GM12891 (cell line): ENCODE results near the gene RAN.
"Not testable (repeated sequence)": the region's sequence is repeated elsewhere in the genome, so short reads cannot be mapped to it uniquely, and the experiment has no call there.

ENCODE experiments used
- DNase-seq: peaks from one replicate; pipeline ENCODE4 v3.0.0; 2011; ENCODE audit warnings: low spot score; ENCODE audit not compliant: insufficient read length
- FAIRE-seq: peaks from 2 replicates; lab custom pipeline; 2011; peaks lifted over from hg19 to GRCh38; lab: Jason Lieb, UNC
- PAX5 ChIP-seq: IDR thresholded peaks from 2 replicates; pipeline ENCODE4 v1.6.1; 2011; ENCODE audit warnings: low read length, moderate library complexity, mild to moderate bottlenecking; ENCODE audit not compliant: insufficient read depth, severe bottlenecking
- POLR2A ChIP-seq: IDR thresholded peaks from 2 replicates; pipeline ENCODE4 v1.6.1; 2011; ENCODE audit warnings: low read depth, low read length, control low read depth
- POLR2AphosphoS5 ChIP-seq: IDR thresholded peaks from 2 replicates; pipeline ENCODE4 v1.6.1; 2011; ENCODE audit warnings: low read depth, low read length, control low read depth
- POU2F2 ChIP-seq: IDR thresholded peaks from 2 replicates; pipeline ENCODE4 v1.6.1; 2011; ENCODE audit warnings: low read depth, mild to moderate bottlenecking, control low read depth, low read length, moderate library complexity
- SPI1 ChIP-seq: IDR thresholded peaks from 2 replicates; pipeline ENCODE4 v1.6.1; 2011; ENCODE audit warnings: low read depth, low read length, control low read depth
- TAF1 ChIP-seq: IDR thresholded peaks from 2 replicates; pipeline ENCODE4 v1.6.1; 2011; ENCODE audit warnings: low read depth, low read length, control low read depth

The RAN gene

GRCh38 chr12:130849561-130850417 is 22.1 kb upstream of the RAN start:
- DNase-seq (no peak), FAIRE-seq (no peak)
- TF ChIP-seq POLR2A (no peak), POU2F2 (no peak), SPI1 (no peak), TAF1 (no peak), PAX5 (no peak), POLR2AphosphoS5 (no peak)

GRCh38 chr12:130850418-130851021 is 21.3 kb upstream of the RAN start:
- TF ChIP-seq POLR2A (no peak), TAF1 (no peak), POLR2AphosphoS5 (no peak), SPI1 (no peak), POU2F2 (no peak), PAX5 (no peak)
- FAIRE-seq (no peak), DNase-seq (no peak)

DNA sequence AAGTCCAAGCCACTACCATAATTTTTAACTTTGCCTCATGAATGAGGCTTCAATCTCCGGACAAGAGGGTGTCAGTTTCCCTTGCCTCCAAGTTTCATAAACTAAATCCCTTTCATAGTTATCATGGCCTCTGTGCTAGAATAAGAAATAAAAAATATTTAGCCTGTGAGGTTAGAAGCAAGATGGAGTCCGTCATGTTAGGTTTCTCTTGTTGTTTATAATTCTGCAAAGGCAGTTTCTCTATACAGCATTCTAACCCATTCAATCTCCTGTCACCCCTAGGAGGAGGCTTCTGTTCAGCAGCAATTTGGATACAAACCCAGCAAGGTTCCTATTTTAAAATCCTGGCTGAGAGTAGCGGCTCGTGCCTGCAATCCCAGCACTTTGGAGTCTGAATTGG is 15.8 kb upstream of the RAN start:
- DNase-seq (no peak), FAIRE-seq (no peak)
- TF ChIP-seq POLR2AphosphoS5 = no peak
- TF ChIP-seq SPI1 = no peak
- no peak for TF ChIP-seq POLR2A
- no peak for TF ChIP-seq POU2F2
- TF ChIP-seq TAF1 = no peak
- no peak for TF ChIP-seq PAX5

DNA sequence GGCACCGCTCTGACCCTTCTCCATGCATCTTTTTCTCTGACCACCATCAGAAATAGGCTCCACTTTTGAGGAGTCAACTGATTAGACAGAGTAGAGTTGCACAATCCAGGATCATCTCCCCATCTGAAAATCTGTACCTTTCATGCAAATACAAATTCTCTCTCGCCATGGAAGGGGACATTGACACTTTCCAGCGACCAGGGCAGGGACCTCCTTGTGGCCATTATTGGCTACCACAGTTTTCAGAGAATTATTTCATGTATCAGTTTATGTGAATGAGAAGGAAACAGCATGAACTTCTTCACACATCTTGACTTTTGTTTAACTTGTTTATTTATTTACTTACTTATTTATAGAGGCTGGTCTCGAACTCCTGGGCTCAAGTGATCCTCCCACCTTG is 13.8 kb upstream of the RAN start:
- no peak for DNase-seq
- TF ChIP-seq POU2F2 (no peak), PAX5 (no peak), POLR2A (no peak), SPI1 (no peak), TAF1 (no peak), POLR2AphosphoS5 (no peak)
- no peak for FAIRE-seq

DNA sequence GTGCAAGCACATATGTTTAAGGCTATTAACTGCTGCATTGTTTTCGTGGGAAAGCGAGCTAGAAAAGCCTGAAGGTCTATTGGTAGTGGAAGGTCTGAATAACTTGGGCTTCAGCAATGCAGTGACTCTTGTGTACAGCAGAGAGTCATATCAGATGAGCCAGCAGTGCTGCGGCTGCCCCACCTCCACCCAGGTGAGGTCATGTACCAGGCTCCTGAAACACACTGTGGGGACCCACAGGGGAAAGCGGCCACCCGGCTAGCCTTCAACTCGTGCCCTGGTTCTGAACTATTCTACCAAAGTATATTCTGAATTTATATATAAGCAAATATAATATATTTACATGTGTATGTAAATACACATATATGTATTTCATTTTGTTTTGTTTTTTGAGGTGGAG is 12.7 kb upstream of the RAN start:
- FAIRE-seq = no peak
- TF ChIP-seq PAX5 = no peak
- no peak for TF ChIP-seq POLR2AphosphoS5
- no peak for TF ChIP-seq POLR2A

DNA sequence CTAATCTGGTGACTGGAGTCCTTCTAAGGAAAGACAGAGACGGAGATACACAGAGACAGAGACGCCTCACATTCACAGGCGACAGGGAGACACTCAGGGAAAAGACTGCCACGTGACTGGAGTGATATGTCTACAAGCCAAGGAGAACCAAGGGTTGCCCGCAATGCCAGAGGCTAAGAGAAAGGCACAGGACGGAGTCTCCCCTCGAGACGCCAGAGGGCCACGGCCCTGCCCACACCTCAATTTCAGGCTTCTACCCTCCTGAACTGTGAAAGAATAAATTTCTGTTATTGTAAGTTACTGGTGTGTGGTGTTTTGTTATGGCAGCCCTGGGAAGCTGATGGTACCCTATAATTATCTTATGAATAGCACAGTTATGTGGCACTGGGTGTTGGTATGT is 11.6 kb upstream of the RAN start:
- FAIRE-seq (no peak), DNase-seq (no peak)
- no peak for TF ChIP-seq POLR2AphosphoS5
- TF ChIP-seq POU2F2 = no peak
- no peak for TF ChIP-seq PAX5
- no peak for TF ChIP-seq SPI1
- no peak for TF ChIP-seq POLR2A
- TF ChIP-seq TAF1 = no peak

More for the DNA sequence above, 12.7 kb upstream of the RAN start:
- no peak for DNase-seq

GRCh38 chr12:130862161-130862560 is 9.7 kb upstream of the RAN start:
- DNase-seq (no peak), FAIRE-seq (no peak)
- TF ChIP-seq POU2F2 = no peak
- no peak for TF ChIP-seq PAX5
- no peak for TF ChIP-seq POLR2A
- no peak for TF ChIP-seq TAF1
- TF ChIP-seq SPI1 = no peak

GRCh38 chr12:130862771-130863170 is 9.1 kb upstream of the RAN start:
- not testable (repeated sequence) for FAIRE-seq, DNase-seq

GRCh38 chr12:130863298-130863697 is 8.6 kb upstream of the RAN start:
- TF ChIP-seq POLR2A (no peak), TAF1 (no peak), POLR2AphosphoS5 (no peak), SPI1 (no peak), PAX5 (no peak), POU2F2 (no peak)
- FAIRE-seq (no peak), DNase-seq (no peak)

DNA sequence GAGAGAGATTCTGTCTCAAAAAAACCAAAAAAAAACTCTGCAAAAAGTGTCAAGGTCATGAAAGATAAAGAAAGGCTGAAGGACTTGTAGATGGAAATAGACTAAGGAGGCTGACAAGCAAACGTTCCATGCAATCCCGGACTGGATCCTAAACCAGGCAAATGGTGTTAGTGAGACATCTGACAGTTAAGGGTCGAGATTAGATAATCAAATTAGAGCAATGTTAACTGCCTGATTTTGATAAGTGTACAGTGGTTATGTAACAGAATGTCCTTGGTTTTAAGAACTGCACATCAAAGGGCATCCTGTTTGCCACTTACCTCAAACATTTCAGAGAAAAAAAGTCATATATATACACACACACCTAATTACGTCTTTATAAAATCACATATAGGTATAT is 3.5 kb upstream of the RAN start:
- no peak for DNase-seq
- no peak for FAIRE-seq
- TF ChIP-seq SPI1 (no peak), TAF1 (no peak), POLR2AphosphoS5 (no peak), PAX5 (no peak), POLR2A (no peak), POU2F2 (no peak)
